MM.1S (cell line): ENCODE data around the gene P4HA1.

Experiments used
- EZH2 ChIP-seq: fragments of 300-600 bp; sonication (generic); optimal IDR thresholded peaks from 2 replicates; pipeline ENCODE3; 2017; ENCODE audit warnings: low read depth, mild to moderate bottlenecking, antibody characterized with exemption, low read length, mixed read lengths
- TF ChIP-seq, protein P1 (sequence below): fragments of 300-600 bp; sonication (generic); IDR thresholded peaks from 2 replicates; pipeline ENCODE4 v1.5.1; 2016; ENCODE audit warnings: antibody characterized with exemption, low read length, mixed read lengths

DNA sequence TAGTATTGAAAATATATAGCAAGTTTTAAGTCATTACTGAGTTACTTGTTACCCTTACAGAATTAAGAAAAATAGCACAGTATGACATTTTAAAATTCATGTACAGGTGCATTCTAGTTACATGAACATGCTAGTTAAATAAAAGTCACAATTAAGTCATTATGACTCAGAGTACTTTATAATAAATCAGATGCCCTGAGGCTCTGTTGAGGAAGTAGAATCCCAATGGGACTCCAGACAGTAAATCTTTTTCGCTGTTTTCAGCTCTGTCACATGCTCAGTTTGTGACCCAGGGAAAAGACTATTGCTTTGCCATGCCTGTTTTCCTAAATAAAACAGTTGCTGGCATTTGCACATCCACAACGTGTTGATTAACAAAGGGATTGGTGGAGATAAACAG lies 34.6 kb upstream of the P4HA1 start:
- no peak for TF ChIP-seq EZH2
- TF ChIP-seq, protein P1, sequence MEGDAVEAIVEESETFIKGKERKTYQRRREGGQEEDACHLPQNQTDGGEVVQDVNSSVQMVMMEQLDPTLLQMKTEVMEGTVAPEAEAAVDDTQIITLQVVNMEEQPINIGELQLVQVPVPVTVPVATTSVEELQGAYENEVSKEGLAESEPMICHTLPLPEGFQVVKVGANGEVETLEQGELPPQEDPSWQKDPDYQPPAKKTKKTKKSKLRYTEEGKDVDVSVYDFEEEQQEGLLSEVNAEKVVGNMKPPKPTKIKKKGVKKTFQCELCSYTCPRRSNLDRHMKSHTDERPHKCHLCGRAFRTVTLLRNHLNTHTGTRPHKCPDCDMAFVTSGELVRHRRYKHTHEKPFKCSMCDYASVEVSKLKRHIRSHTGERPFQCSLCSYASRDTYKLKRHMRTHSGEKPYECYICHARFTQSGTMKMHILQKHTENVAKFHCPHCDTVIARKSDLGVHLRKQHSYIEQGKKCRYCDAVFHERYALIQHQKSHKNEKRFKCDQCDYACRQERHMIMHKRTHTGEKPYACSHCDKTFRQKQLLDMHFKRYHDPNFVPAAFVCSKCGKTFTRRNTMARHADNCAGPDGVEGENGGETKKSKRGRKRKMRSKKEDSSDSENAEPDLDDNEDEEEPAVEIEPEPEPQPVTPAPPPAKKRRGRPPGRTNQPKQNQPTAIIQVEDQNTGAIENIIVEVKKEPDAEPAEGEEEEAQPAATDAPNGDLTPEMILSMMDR = no peak
